SK-N-SH treated with all-trans-retinoic acid at 6 μM for 48 hours (cell line): Measurements from ENCODE around the gene AFG1L.

Experiments used
- ATAC-seq: fragments of 200-7000 bp; cut with Tn5 transposase; 3 replicates; pipeline ENCODE4 v1.9.1; 2020; ENCODE audit warnings: mild to moderate bottlenecking, moderate library complexity
- ARNTL ChIP-seq: fragments of 450-650 bp; formaldehyde crosslinking; IDR thresholded peaks from 2 replicates; pipeline ENCODE4 v1.5.0; 2020; ENCODE audit warnings: low read depth, mild to moderate bottlenecking, moderate library complexity, borderline replicate concordance
- BACH2 ChIP-seq: fragments of 250-450 bp; sonication (Bioruptor Pico); IDR thresholded peaks from 2 replicates; pipeline ENCODE4 v1.9.0; 2021; ENCODE audit warnings: mild to moderate bottlenecking, borderline replicate concordance
- CREB5 ChIP-seq: fragments of 250-450 bp; sonication (Bioruptor Pico); IDR thresholded peaks from 2 replicates; pipeline ENCODE4 v1.5.1; 2020; ENCODE audit warnings: low read depth, mild to moderate bottlenecking, moderate library complexity
- CSDC2 ChIP-seq: fragments of 250-450 bp; sonication (Bioruptor Pico); IDR thresholded peaks from 2 replicates; pipeline ENCODE4 v1.5.0; 2020; ENCODE audit warnings: mild to moderate bottlenecking, moderate library complexity
- CSRNP3 ChIP-seq: fragments of 250-450 bp; sonication (Bioruptor Pico); IDR thresholded peaks from 2 replicates; pipeline ENCODE4 v1.5.1; 2021; ENCODE audit warnings: mild to moderate bottlenecking, moderate library complexity
- OSR1 ChIP-seq: fragments of 250-450 bp; sonication (Bioruptor Pico); IDR thresholded peaks from 2 replicates; pipeline ENCODE4 v1.8.0; 2022; ENCODE audit warnings: moderate library complexity, mild to moderate bottlenecking, inconsistent platforms
- PATZ1 ChIP-seq: fragments of 250-450 bp; sonication (Bioruptor Pico); IDR thresholded peaks from 2 replicates; pipeline ENCODE4 v1.8.0; 2020; ENCODE audit warnings: mild to moderate bottlenecking, moderate library complexity, borderline replicate concordance
- POU6F1 ChIP-seq: fragments of 250-450 bp; sonication (Bioruptor Pico); IDR thresholded peaks from 2 replicates; pipeline ENCODE4 v1.8.0; 2021; ENCODE audit warnings: low read depth, mild to moderate bottlenecking, moderate library complexity, borderline replicate concordance
- PPARA ChIP-seq: fragments of 250-450 bp; sonication (Bioruptor Pico); IDR thresholded peaks from 2 replicates; pipeline ENCODE4 v1.5.0; 2020; ENCODE audit warnings: mild to moderate bottlenecking, borderline replicate concordance
- SNAI2 ChIP-seq: fragments of 250-450 bp; sonication (Bioruptor Pico); IDR thresholded peaks from 2 replicates; pipeline ENCODE4 v1.5.0; 2020; ENCODE audit warnings: mild to moderate bottlenecking, moderate library complexity
- TCF4 ChIP-seq: fragments of 250-450 bp; sonication (Bioruptor Pico); IDR thresholded peaks from 2 replicates; pipeline ENCODE4 v1.8.0; 2021; ENCODE audit warnings: mild to moderate bottlenecking, moderate library complexity, borderline replicate concordance
- TOX ChIP-seq: fragments of 250-450 bp; sonication (Bioruptor Pico); IDR thresholded peaks from 2 replicates; pipeline ENCODE4 v1.8.0; 2021; ENCODE audit warnings: mild to moderate bottlenecking, moderate library complexity, borderline replicate concordance
- TSHZ2 ChIP-seq: fragments of 250-450 bp; sonication (Bioruptor Pico); IDR thresholded peaks from 2 replicates; pipeline ENCODE4 v1.5.0; 2020; ENCODE audit warnings: mild to moderate bottlenecking, moderate library complexity
- ZC3H10 ChIP-seq: fragments of 250-450 bp; sonication (Bioruptor Pico); IDR thresholded peaks from 2 replicates; pipeline ENCODE4 v1.5.1; 2021; ENCODE audit warnings: mild to moderate bottlenecking, moderate library complexity
- ZFP3 ChIP-seq: fragments of 250-450 bp; sonication (Bioruptor Pico); IDR thresholded peaks from 2 replicates; pipeline ENCODE4 v1.5.0; 2020; ENCODE audit warnings: mild to moderate bottlenecking, moderate library complexity
- ZFP30 ChIP-seq: fragments of 450-650 bp; formaldehyde crosslinking; IDR thresholded peaks from 2 replicates; pipeline ENCODE4 v1.5.0; 2022; ENCODE audit warnings: mild to moderate bottlenecking, moderate library complexity
- ZNF565 ChIP-seq: fragments of 450-650 bp; formaldehyde crosslinking; conservative IDR thresholded peaks from 2 replicates; pipeline ENCODE4 v1.5.0; 2020; ENCODE audit warnings: low read depth, mild to moderate bottlenecking, moderate library complexity
- ZNF70 ChIP-seq: fragments of 450-650 bp; formaldehyde crosslinking; IDR thresholded peaks from 2 replicates; pipeline ENCODE4 v1.5.0; 2020; ENCODE audit warnings: mild to moderate bottlenecking, moderate library complexity
- ZNF8 ChIP-seq: fragments of 450-650 bp; formaldehyde crosslinking; IDR thresholded peaks from 2 replicates; pipeline ENCODE4 v1.5.0; 2020; ENCODE audit warnings: mild to moderate bottlenecking, moderate library complexity

Gene AFG1L

GRCh38 chr6:108417027-108417426 is 122.2 kb downstream of the AFG1L start:
- TF ChIP-seq TSHZ2 (CRISPR knock-in tag): no peak
- no peak for TF ChIP-seq ZNF565 (CRISPR knock-in tag)
- no peak for TF ChIP-seq POU6F1
- TF ChIP-seq CSRNP3 (CRISPR knock-in tag): no peak
- no peak for TF ChIP-seq PATZ1 (CRISPR knock-in tag)
- no peak for TF ChIP-seq OSR1
- TF ChIP-seq TCF4 (CRISPR knock-in tag): no peak
- no peak for TF ChIP-seq CSDC2 (CRISPR knock-in tag)
- TF ChIP-seq TOX (CRISPR knock-in tag): no peak
- TF ChIP-seq ZC3H10 (CRISPR knock-in tag): no peak
- TF ChIP-seq, all 23 proteins: peak for 0
- no peak for ATAC-seq

- no peak for TF ChIP-seq OSR1
- TF ChIP-seq ZC3H10 (CRISPR knock-in tag): no peak
- no peak for TF ChIP-seq ZFP30 (CRISPR knock-in tag)
- TF ChIP-seq ZNF70 (CRISPR knock-in tag): no peak
- TF ChIP-seq CSDC2 (CRISPR knock-in tag): no peak
- TF ChIP-seq ARNTL (CRISPR knock-in tag): no peak
- TF ChIP-seq PPARA (CRISPR knock-in tag): no peak
- TF ChIP-seq ZNF565 (CRISPR knock-in tag): no peak
- TF ChIP-seq CREB5 (CRISPR knock-in tag): no peak
- TF ChIP-seq BACH2 (CRISPR knock-in tag): no peak
- no peak for TF ChIP-seq CSRNP3 (CRISPR knock-in tag)
- TF ChIP-seq POU6F1: no peak
- TF ChIP-seq ZNF8 (CRISPR knock-in tag): no peak
- TF ChIP-seq PATZ1 (CRISPR knock-in tag): no peak
- no peak for TF ChIP-seq ZFP3 (CRISPR knock-in tag)
- no peak for TF ChIP-seq TOX (CRISPR knock-in tag)
- no peak for TF ChIP-seq SNAI2 (CRISPR knock-in tag)
- no peak for ATAC-seq
These were observed 124.6 kb downstream of the AFG1L start for GRCh38 chr6:108419474-108419873.
